ENCODE measurements around the gene ALPG.
"Not testable (repeated sequence)": the region's sequence is repeated elsewhere in the genome, so short reads cannot be mapped to it uniquely, and the experiment has no call there.

The ALPG gene

GRCh38 chr2:232406556-232407310 lies at the start of gene ALPG:
Gene ALPG (plus strand): TSS chr2:232406844. CDS start chr2:232406895, 51 bp downstream.
- no peak for DNase-seq (ENCODE audit: low read depth, low spot score)

GRCh38 chr2:232361646-232362045 lies 45.0 kb upstream of the ALPG start:
- no peak for DNase-seq (ENCODE audit: low read depth, low spot score)

- DNase-seq (ENCODE audit: low read depth, low spot score): no peak
Measured at GRCh38 chr2:232362174-232362900, 44.3 kb upstream of the ALPG start.

GRCh38 chr2:232363064-232363783 lies 43.4 kb upstream of the ALPG start:
- not testable (repeated sequence) for DNase-seq (ENCODE audit: low read depth, low spot score)

GRCh38 chr2:232363784-232364615 lies 42.6 kb upstream of the ALPG start:
- no peak for DNase-seq (ENCODE audit: low read depth, low spot score)

GRCh38 chr2:232364806-232365594 lies 41.6 kb upstream of the ALPG start:
- DNase-seq (ENCODE audit: low read depth, low spot score): not testable (repeated sequence)

GRCh38 chr2:232365621-232366321 lies 40.9 kb upstream of the ALPG start:
- DNase-seq (ENCODE audit: low read depth, low spot score): no peak

GRCh38 chr2:232366461-232366860 lies 40.2 kb upstream of the ALPG start:
- DNase-seq (ENCODE audit: low read depth, low spot score): not testable (repeated sequence)

GRCh38 chr2:232367016-232367415 lies 39.6 kb upstream of the ALPG start:
- DNase-seq (ENCODE audit: low read depth, low spot score): no peak

GRCh38 chr2:232367591-232368233 lies 38.9 kb upstream of the ALPG start:
- no peak for DNase-seq (ENCODE audit: low read depth, low spot score)

GRCh38 chr2:232368311-232368731 lies 38.3 kb upstream of the ALPG start:
- no peak for DNase-seq (ENCODE audit: low read depth, low spot score)

- no peak for DNase-seq (ENCODE audit: low read depth, low spot score)
Measured at GRCh38 chr2:232369126-232369951, 37.3 kb upstream of the ALPG start.

GRCh38 chr2:232370007-232370406 lies 36.6 kb upstream of the ALPG start:
- DNase-seq (ENCODE audit: low read depth, low spot score): not testable (repeated sequence)

GRCh38 chr2:232372231-232373208 lies 34.1 kb upstream of the ALPG start:
- DNase-seq (ENCODE audit: low read depth, low spot score): no peak

GRCh38 chr2:232374356-232374755 lies 32.3 kb upstream of the ALPG start:
- DNase-seq (ENCODE audit: low read depth, low spot score): no peak

GRCh38 chr2:232375164-232375563 lies 31.5 kb upstream of the ALPG start:
- DNase-seq (ENCODE audit: low read depth, low spot score): no peak

GRCh38 chr2:232376260-232376659 lies 30.4 kb upstream of the ALPG start:
- no peak for DNase-seq (ENCODE audit: low read depth, low spot score)
